SIG-M5 (cell line): Measurements from ENCODE around the gene NMNAT2.
A peak's percentile ranks its signal among the peaks of the same experiment; 100 is the strongest.
"Not testable (repeated sequence)": the region's sequence is repeated elsewhere in the genome, so short reads cannot be mapped to it uniquely, and the experiment has no call there.

Experiments
- DNase-seq: peaks from one replicate; lab custom pipeline; 2025; lab: John Stamatoyannopoulos, UW

Gene NMNAT2

GRCh38 chr1:183262628-183263200 is 155.5 kb downstream of the NMNAT2 start:
- no peak for DNase-seq

DNA sequence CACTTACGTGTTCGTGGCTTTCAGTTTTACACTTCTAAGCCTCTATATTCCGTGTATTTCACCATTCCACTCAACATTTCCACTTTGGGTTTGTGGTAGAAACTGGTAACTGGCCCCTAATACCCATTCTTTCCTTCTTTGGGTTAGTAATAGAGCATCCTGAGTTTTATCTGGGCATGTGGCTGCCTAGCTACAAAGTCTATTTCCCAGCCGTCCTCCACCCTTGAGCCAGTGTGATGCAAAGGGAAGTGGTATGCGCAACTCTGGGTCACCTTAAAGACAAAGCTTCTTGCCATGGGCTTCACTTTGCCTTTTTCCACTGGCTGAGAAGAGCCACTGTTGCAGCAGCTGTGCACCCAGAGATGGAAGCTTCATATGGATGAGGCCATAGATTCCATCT is 158.3 kb downstream of the NMNAT2 start:
- no peak for DNase-seq

DNA sequence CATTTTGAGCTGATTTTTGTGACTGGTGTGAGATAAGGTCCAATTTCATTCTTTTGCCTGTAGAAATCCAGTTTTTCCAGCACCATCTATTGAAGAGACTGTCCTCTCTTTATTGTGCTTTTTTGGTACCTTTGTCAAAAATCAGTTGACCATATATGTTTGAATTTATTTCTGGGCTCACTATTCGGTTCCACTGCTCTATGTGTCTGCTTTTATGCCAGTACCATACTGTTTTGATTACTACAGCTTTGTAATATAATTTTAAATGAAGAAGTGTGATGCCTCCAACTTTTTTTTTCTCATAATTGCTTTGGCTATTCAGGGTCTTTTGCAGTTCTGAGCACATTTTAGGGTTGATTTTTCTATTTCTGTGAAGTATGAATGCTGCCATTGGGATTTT is 163.1 kb downstream of the NMNAT2 start:
- no peak for DNase-seq

- no peak for DNase-seq
Measured at GRCh38 chr1:183251959-183252450, 166.2 kb downstream of the NMNAT2 start.

- DNase-seq = no peak
Measured at GRCh38 chr1:183251101-183251958, 166.8 kb downstream of the NMNAT2 start.

- no peak for DNase-seq
Measured at GRCh38 chr1:183249941-183250452, 168.2 kb downstream of the NMNAT2 start.

- no peak for DNase-seq
Measured at GRCh38 chr1:183248989-183249691, 169.0 kb downstream of the NMNAT2 start.

DNA sequence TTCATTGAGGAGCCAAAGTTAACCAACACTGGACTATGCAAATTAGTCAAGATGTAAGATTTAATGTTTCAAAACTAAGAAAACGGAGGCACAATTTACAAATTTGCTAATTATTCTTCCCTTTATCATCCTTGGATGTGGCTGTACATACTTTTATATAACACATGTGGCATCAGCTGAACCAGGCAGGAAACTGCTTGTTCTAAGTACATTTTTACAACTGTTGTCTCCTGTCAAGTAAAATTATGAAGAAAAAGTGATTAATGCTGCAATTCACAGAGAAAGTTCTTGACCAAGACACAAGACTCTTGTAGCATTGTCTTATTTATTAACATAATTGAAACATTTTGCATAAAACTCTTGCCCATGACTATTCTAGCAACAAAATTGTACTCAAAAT is 170.2 kb downstream of the NMNAT2 start:
- no peak for DNase-seq

DNA sequence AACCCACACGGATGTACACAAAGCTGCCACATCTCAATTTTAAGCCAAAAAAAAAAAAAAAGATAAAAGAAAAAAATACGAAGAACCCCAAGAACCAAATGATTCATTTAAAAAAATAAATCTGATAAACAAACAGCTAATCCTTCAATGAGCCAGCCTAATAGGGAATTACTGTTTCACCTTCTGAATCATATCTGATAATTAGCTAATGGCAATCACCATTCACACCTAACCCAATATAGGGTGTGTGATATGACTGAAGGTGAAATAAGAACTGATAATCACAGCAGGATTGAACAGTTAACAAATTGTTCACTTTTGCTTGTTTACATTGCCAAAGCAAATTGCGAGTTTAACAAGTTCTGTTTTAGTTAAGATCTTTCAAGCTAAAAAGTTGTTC is 170.7 kb downstream of the NMNAT2 start:
- DNase-seq = no peak

- no peak for DNase-seq
Measured at GRCh38 chr1:183247066-183247465, 171.1 kb downstream of the NMNAT2 start.

DNA sequence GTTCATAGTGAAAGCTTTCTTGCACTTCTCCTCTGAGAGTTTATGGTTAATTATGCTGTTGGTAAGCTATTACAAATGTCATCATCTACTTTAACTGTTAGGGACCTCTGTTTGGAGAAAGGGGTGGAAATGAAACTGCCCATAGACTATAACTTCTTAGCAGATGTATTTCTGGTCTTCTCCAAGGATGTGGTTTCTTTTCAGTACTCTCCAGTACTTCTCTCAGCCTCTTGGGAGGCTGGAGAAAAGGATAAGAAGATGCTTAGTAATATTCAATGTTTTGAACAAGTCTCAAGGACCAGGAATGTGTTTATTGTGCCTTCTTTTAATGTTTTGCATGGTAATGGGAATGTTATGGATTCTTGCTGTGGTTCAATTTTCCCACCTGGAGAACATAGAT is 171.7 kb downstream of the NMNAT2 start:
- DNase-seq = peak; percentile 35

DNA sequence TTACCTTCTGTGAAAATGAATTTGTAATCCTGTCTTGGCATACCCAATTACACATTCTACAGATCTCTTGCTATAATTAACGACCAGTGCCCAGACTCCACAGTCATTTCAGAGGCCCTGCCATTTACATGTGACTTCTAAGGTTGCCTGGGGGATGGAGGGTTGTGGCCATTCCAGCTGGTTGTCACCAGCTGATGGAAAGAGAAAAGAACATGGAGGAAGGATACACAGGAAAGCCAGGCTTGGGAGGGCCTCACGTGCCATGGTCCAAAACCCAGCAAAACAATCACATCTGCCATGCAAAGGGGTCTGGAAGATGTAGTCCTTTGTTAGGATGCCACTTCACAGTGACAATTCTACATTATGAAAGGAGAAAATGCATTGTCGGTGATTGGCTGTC is 172.8 kb downstream of the NMNAT2 start:
- no peak for DNase-seq

- no peak for DNase-seq
Measured at GRCh38 chr1:183244466-183244865, 173.7 kb downstream of the NMNAT2 start.

- no peak for DNase-seq
Measured at GRCh38 chr1:183243161-183244050, 174.8 kb downstream of the NMNAT2 start.

DNA sequence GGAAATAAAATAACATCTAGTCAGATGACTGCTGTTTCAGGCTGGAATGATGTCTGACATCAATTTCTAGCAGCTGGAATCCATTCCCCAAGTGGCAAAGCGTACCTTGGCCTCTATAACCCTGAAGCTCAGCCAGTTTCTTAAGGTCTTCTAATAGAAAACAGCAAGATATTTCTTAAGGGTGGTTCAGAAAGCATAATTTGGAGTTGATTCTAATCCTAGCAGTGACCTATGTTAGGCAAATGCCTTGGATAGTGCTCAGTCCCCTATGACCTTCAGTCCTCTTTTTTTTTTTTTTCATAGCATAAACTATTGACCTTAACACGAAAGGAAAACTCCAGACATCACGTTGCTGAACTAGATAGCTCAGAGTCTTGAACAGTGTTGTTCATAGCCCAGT is 175.6 kb downstream of the NMNAT2 start:
- DNase-seq = no peak

DNA sequence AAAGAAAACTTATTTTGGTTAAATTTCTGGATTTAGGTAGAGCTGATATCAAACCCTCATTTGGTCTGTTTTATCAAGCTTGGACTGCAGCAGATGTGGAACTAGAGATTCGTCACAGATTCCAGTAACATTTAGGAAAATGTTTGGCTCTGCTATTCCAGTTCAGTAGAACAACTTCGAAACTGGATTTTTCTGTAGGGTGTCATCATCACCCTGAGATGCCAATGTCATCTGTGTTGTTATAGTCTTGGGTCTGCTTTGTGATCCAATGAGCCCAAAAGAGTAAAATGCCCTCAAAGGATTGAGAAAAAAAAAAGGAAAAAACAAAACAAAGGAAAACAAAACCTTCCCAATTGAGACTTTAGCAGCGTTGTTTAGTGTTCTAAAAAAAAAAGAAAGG is 176.7 kb downstream of the NMNAT2 start:
- no peak for DNase-seq

DNA sequence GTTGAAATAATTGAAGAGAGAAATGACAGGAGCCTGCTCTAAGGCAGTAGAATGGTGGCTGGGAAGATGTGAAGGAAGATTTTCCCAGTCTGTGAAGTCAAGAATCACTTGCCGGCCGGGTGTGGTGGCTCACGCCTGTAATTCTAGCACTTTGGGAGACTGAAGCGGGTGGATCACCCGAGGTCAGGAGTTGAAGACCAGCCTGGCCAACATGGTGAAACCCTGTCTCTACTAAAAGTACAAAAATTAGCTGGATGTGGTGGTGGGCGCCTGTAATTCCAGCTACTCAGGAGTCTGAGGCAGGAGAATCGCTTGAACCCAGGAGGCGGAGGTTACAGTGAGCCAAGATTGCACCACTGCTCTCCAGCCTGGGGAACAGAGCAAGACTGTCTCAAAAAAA is 177.3 kb downstream of the NMNAT2 start:
- not testable (repeated sequence) for DNase-seq

GRCh38 chr1:183240526-183240825 is 177.7 kb downstream of the NMNAT2 start:
- DNase-seq = no peak

DNA sequence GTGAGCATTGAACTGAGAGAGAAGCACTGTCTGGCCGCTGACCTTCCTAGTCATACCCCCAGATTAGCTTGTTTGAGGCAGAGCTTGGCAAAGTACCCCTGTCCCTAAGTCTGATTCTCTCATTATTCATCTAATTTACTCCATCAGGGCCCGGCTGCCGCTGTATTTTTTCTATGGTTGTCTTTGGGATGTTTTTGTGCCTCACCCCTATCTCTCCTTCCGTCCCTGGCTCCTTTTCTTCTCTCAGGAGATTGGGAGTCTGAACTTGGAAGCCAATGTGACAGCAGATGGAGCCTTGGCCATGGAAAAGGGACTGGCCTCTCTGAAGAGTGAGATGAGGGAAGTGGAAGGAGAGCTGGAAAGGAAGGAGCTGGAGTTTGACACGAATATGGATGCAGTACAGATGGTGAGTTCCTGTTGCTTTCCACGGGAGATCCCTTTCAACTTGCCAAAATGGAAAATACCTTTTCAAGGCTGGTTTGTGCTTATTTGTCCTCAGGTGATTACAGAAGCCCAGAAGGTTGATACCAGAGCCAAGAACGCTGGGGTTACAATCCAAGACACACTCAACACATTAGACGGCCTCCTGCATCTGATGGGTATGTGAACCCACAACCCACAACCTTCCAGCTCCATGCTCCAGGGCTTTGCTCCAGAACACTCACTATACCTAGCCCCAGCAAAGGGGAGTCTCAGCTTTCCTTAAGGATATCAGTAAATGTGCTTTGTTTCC is 178.2 kb downstream of the NMNAT2 start:
- DNase-seq = no peak

GRCh38 chr1:183239220-183239742 is 178.9 kb downstream of the NMNAT2 start:
- no peak for DNase-seq

DNA sequence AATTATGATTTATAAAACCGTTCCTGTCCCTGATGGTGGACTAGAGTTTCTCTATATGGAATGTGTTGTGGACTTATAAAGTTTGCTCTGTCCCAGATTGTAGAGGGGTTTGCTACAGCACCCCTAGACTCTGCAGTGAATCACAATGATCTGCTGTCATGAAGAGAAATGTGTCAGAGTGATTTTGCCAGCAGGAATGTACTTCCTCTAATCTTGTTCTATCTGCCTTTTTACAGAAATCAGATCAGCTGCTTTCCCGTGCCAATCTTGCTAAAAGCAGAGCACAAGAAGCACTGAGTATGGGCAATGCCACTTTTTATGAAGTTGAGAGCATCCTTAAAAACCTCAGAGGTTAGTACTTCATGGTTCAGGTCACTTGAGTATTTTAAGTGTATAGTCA is 180.1 kb downstream of the NMNAT2 start:
- no peak for DNase-seq
